Right lung (tissue), 10 donors: ENCODE data around the gene SEPTIN10. TPM values are rescaled to one million over a fixed set of nuclear protein-coding genes. Genes with fewer than 3 reads are reported as not detected.
"Not testable (repeated sequence)": the region's sequence is repeated elsewhere in the genome, so short reads cannot be mapped to it uniquely, and the experiment has no call there.

Experiments
- DNase-seq, 2 donors: peaks; one replicate each; pipeline ENCODE4 v3.0.0-alpha.2; 2013
- long read RNA-seq, 8 donors: transcript quantifications; one replicate each; lab custom pipeline, GENCODE V29; 2026
- polyA plus RNA-seq, 5 donors: library from polyadenylated mRNA; unstranded; fragments of 120-200 nt; gene quantifications; one replicate each; pipeline versions ENCODE4 v1.2.1 to v1.2.3, GENCODE V29; 2013; ENCODE audit warnings: inconsistent platforms in 1 of 5, low replicate concordance in 1 of 5; ENCODE audit not compliant: insufficient read length in 5 of 5, insufficient read depth in 1 of 5

The SEPTIN10 gene
- polyA plus RNA-seq = 100 to 1,000 TPM in 4 of 5 donors, 10 to 100 TPM in 1; 99.4 to 162 (median 136) TPM
- long read RNA-seq, donor 1, transcript SEPT10-202 (11 exons, 3,071 nt) = major isoform, 8 of 20 reads
- long read RNA-seq, donor 1, partial matches to known transcripts = 10 of 20 reads
- long read RNA-seq, donor 1, other reads (novel, unspliced or antisense) = 0 of 20 reads
- long read RNA-seq, donor 2, partial matches to known transcripts = 0 of 6 reads
- long read RNA-seq, donor 2, other reads (novel, unspliced or antisense) = 0 of 6 reads
- long read RNA-seq, donor 3, partial matches to known transcripts = 26 of 33 reads
- long read RNA-seq, donor 3, other reads (novel, unspliced or antisense) = 0 of 33 reads
- long read RNA-seq, donor 4, transcript SEPT10-202 (11 exons, 3,071 nt) = major isoform, 7 of 10 reads
- long read RNA-seq, donor 4, partial matches to known transcripts = 0 of 10 reads
- long read RNA-seq, donor 4, other reads (novel, unspliced or antisense) = 0 of 10 reads
- long read RNA-seq, donor 5, transcript SEPT10-202 (11 exons, 3,071 nt) = major isoform, 8 of 26 reads
- long read RNA-seq, donor 5, partial matches to known transcripts = 14 of 26 reads
- long read RNA-seq, donor 5, other reads (novel, unspliced or antisense) = 0 of 26 reads
- long read RNA-seq, donor 6, transcript SEPT10-202 (11 exons, 3,071 nt) = major isoform, 12 of 15 reads
- long read RNA-seq, donor 6, partial matches to known transcripts = 0 of 15 reads
- long read RNA-seq, donor 6, other reads (novel, unspliced or antisense) = 0 of 15 reads
- long read RNA-seq, donor 7, transcript SEPT10-202 (11 exons, 3,071 nt) = major isoform, 7 of 12 reads
- long read RNA-seq, donor 7, transcript SEPT10-205 (10 exons, 1,605 nt) = minor isoform, 5 of 12 reads
- long read RNA-seq, donor 7, partial matches to known transcripts = 0 of 12 reads
- long read RNA-seq, donor 7, other reads (novel, unspliced or antisense) = 0 of 12 reads
- long read RNA-seq, donor 8, transcript SEPT10-202 (11 exons, 3,071 nt) = major isoform, 9 of 13 reads
- long read RNA-seq, donor 8, partial matches to known transcripts = 0 of 13 reads
- long read RNA-seq, donor 8, other reads (novel, unspliced or antisense) = 0 of 13 reads

- DNase-seq = peak; percentile 98 to 99
These were observed at the start of gene SEPTIN10, which contains the start of gene SOWAHC for GRCh38 chr2:109613922-109614714. SEPTIN10 (minus strand) TSS chr2:109613966; CDS start chr2:109613827, 139 bp downstream. SOWAHC (plus strand) TSS chr2:109614364; CDS start chr2:109614490, 126 bp downstream.

- DNase-seq = no peak
These were observed 49.1 kb upstream of the SEPTIN10 start for GRCh38 chr2:109662889-109663288.

- no peak for DNase-seq
These were observed 46.5 kb upstream of the SEPTIN10 start for GRCh38 chr2:109660046-109660860.

GRCh38 chr2:109659396-109660045 is 45.8 kb upstream of the SEPTIN10 start:
- DNase-seq = no peak

GRCh38 chr2:109655287-109655686 is 41.5 kb upstream of the SEPTIN10 start:
- no peak for DNase-seq

GRCh38 chr2:109654326-109655050 is 40.7 kb upstream of the SEPTIN10 start:
- DNase-seq = no peak

GRCh38 chr2:109649736-109650695 is 36.2 kb upstream of the SEPTIN10 start:
- DNase-seq = no peak

- DNase-seq = no peak
These were observed 34.3 kb upstream of the SEPTIN10 start for GRCh38 chr2:109648041-109648527.

GRCh38 chr2:109647636-109648035 is 33.9 kb upstream of the SEPTIN10 start:
- no peak for DNase-seq

- DNase-seq = no peak
These were observed 33.2 kb upstream of the SEPTIN10 start for GRCh38 chr2:109646961-109647360.

GRCh38 chr2:109645412-109646184 is 31.8 kb upstream of the SEPTIN10 start:
- DNase-seq = no peak

- DNase-seq = no peak
These were observed 31.0 kb upstream of the SEPTIN10 start for GRCh38 chr2:109644571-109645275.

- not testable (repeated sequence) for DNase-seq
These were observed 26.2 kb upstream of the SEPTIN10 start for GRCh38 chr2:109640000-109640399.

- no peak for DNase-seq
These were observed 25.0 kb upstream of the SEPTIN10 start for GRCh38 chr2:109638795-109639194.

- no peak for DNase-seq
These were observed 24.2 kb upstream of the SEPTIN10 start for GRCh38 chr2:109637749-109638570.
